IPS DF 6.9 (cell line): Measurements from ENCODE around the gene FBXL7.

ENCODE experiments used
- DNase-seq: peaks from one replicate; pipeline ENCODE4 v3.0.0-alpha.2; 2013; ENCODE audit warnings: low read depth, low spot score
- H3K27ac ChIP-seq: one replicate; pipeline ENCODE4 v1.5.1; 2013; ENCODE audit warnings: low read length, control low read depth
- H3K27me3 ChIP-seq: 2 replicates; pipeline ENCODE4 v1.6.1; 2013; ENCODE audit warnings: mild to moderate bottlenecking, low read length; ENCODE audit not compliant: control insufficient read depth, insufficient read depth
- H3K36me3 ChIP-seq: 2 replicates; pipeline ENCODE4 v1.6.1; 2013; ENCODE audit warnings: low read length; ENCODE audit not compliant: control insufficient read depth, insufficient read depth
- H3K4me1 ChIP-seq: 2 replicates; pipeline ENCODE4 v1.6.1; 2013; ENCODE audit warnings: low read length; ENCODE audit not compliant: control insufficient read depth, insufficient read depth
- H3K4me3 ChIP-seq: 2 replicates; pipeline ENCODE4 v1.5.1; 2013; ENCODE audit warnings: mild to moderate bottlenecking, low read length
- H3K9me3 ChIP-seq: 2 replicates; pipeline ENCODE4 v1.6.1; 2013; ENCODE audit warnings: low read length, inconsistent platforms; ENCODE audit not compliant: control insufficient read depth, insufficient read depth
- WGBS: extraction: QIAGEN DNeasy Blood & Tissue Kit; methylation state at CpG from one replicate; pipeline ENCODE4 v1.1.7; 2013; ENCODE audit warnings: mixed read lengths, missing lambda C conversion rate; ENCODE audit not compliant: insufficient read length, insufficient coverage; 5-methylcytosine and 5-hydroxymethylcytosine counted together

Gene FBXL7

DNA sequence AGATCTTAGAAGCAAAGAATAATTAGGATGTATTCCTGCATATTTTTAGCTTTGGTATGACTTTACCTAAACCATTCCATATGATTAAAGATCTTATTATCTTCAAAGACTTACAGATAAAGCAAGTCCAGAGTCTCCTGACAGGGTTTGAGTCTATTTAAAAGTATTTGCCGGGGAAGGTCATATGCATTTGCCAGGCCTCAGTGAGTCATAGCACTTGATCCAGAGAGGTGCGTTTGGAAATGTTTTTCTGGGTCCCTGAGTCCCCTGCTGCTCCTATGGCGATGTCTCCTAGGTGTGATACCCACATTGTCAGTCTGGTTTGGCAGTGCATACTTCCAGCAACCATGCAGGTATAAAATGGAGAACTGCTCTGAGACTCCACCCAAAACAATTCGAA, 217.0 kb downstream of the FBXL7 start:
- WGBS, result no CpG with 5 or more reads among the region's 4 CpGs
- H3K4me1 ChIP-seq, result peaks cover 1% of the 10 kb centered on the region; the same call in 1 of the 2 replicates
- H3K27ac ChIP-seq, result no peak overlapping the region
- H3K4me3 ChIP-seq, result no peak overlapping the region
- H3K27me3 ChIP-seq, result no peaks in the 10 kb centered on the region
- H3K9me3 ChIP-seq, result no peaks in the 10 kb centered on the region
- DNase-seq, result no peak
- H3K36me3 ChIP-seq, result no peaks in the 10 kb centered on the region

DNA sequence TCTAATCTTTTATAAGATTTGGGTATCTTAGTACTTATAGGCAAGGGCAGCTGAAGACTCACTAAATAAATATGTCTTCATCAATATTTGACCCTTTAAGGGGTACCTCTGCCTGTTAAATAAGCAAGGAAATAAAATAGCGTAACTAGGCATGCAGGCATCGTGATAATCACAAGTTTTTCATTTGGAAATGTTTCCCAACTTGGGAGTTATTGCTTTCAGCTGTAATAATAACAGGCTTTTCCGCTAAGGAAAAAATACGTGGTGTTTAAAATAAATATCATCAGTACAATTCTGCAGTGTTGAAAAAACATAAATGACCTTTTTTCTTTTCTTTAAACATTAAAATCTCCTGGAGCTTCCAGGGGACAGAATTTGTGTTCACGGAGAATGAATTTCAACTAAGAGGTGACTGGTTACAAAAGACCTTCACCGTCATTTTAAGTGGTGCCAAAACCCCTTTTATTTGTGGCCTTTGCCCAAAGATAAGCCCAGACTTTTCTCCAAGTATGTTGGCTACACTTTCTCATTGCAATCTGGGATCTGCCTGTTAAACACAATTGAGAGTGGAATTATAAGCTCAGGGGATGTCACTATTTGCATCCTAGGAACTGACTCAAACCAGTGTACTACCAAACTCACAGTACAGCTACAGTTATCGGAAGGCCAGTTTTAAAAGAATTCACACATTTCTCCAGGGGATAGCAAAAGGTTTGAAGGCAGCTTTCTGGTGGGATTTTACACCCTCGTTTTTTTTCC, 218.6 kb downstream of the FBXL7 start:
- Histone ChIP-seq H3K27me3 (no peaks in the 10 kb centered on the region), H3K9me3 (no peaks in the 10 kb centered on the region), H3K4me1 (peaks cover 1% of the 10 kb centered on the region; the same call in 1 of the 2 replicates), H3K27ac (no peak overlapping the region), H3K36me3 (no peaks in the 10 kb centered on the region), H3K4me3 (no peak overlapping the region)
- no peak for DNase-seq
- no CpG with 5 or more reads among the region's 8 CpGs for WGBS

DNA sequence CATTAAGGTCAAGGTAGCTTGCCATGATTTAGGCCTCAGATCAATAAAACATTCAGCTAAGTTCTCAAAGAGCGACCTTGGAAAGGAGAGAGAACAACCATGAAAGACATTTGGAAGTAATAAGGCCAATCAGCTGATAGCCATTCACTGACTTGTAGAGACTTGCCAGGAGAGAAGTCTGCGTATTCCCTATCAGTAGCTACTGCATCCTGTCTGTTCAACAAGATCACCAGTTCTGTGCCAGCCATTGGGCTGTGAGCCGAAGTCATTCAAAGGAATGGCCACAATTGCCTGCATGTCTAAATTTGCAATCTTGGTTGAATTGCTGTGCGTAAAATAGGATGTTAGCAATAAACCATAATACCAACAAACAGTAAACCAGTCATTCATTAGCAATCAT, 219.8 kb downstream of the FBXL7 start:
- H3K4me1 ChIP-seq, result peaks cover 1% of the 10 kb centered on the region; the same call in 1 of the 2 replicates

DNA sequence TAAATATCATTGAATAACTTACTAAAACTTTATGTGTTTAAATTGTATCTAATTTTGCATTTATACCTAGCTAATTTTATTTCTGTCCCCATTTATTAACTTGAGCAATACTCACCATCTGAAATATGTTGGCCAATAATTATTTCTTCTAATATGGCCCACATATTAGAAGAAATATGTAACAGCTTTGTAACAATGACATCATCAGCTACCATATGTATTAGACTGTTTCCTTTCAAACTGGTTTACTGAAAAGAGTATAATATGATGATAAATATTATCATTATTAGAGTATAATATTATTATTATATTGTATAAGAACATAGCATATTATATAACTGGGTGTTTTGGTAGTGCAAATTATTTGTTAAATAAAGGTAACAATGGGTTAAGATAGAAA, 220.5 kb downstream of the FBXL7 start:
- no peak for DNase-seq
- Histone ChIP-seq H3K36me3 (no peaks in the 10 kb centered on the region), H3K4me3 (no peak overlapping the region), H3K27me3 (no peaks in the 10 kb centered on the region), H3K27ac (no peak overlapping the region), H3K9me3 (no peaks in the 10 kb centered on the region), H3K4me1 (peaks cover 1% of the 10 kb centered on the region; the same call in 1 of the 2 replicates)

More for the DNA sequence above, 219.8 kb downstream of the FBXL7 start:
- no peaks in the 10 kb centered on the region for H3K36me3 ChIP-seq
- H3K27me3 ChIP-seq, result no peaks in the 10 kb centered on the region
- H3K9me3 ChIP-seq, result no peaks in the 10 kb centered on the region
- H3K4me3 ChIP-seq, result no peak overlapping the region
- H3K27ac ChIP-seq, result no peak overlapping the region
- WGBS, result no CpG with 5 or more reads among the region's 4 CpGs
- no peak for DNase-seq

DNA sequence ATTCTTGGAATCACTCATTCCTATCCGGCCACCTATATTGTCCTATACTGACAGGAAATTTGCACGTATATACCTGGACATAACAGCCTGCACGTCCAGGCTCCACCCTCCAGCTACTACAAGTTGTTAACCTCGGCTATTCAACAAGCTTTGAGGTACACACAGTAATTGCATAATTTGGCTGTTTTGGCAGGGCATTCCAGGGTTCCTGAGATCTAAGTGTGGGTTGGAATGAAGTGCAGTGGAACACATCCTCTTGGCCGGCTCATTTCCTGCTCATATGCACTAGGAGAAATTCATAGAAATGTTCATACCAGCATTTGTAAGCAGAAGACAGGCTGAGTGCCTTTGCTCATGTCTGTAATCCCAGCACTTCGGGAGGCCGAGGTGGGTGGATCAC, 222.3 kb downstream of the FBXL7 start:
- WGBS, result no CpG with 5 or more reads among the region's 7 CpGs
- Histone ChIP-seq H3K27me3 (no peaks in the 10 kb centered on the region), H3K4me3 (no peak overlapping the region), H3K4me1 (no peaks in the 10 kb centered on the region), H3K9me3 (no peaks in the 10 kb centered on the region), H3K27ac (no peak overlapping the region), H3K36me3 (no peaks in the 10 kb centered on the region)
- no peak for DNase-seq

DNA sequence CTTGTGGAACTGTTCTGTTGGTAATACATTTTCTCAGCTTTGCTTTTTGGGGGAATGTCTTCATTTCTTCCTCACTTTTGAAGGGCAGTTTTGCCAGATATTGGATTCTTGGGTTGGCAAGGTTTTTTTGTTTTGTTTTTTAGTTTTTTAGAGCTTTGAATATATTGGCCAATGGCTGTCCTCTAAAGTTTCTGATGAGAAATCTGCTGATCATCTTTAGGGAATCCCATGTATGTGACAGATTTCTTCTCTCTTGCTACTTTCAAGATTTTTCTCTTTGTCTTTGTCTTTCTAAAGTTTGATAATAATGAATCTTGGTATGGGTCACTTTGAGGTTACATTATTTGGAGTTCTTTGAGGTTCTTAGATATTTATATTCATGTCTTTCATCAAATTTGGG, 227.4 kb downstream of the FBXL7 start:
- Histone ChIP-seq H3K4me3 (no peak overlapping the region), H3K27ac (no peak overlapping the region), H3K9me3 (no peaks in the 10 kb centered on the region), H3K4me1 (no peaks in the 10 kb centered on the region), H3K27me3 (no peaks in the 10 kb centered on the region), H3K36me3 (no peaks in the 10 kb centered on the region)
- DNase-seq, result no peak

DNA sequence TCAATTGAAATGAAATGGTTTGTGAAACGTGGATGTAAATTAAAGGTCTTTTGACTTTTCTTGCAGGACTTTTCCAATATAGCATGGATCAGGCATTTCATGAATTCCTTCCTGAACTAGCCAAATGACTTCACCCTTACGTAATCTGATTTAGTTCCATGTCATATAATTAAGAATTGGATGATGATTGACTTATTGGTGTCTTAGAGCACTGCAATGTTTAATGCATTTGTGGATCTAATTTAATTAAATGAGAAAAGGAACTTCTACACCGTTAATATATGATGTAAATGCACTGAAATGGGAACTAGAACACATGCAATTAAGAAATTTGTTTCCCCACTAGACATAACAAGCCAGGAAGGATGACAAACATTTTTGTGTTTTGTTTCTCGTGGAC, 228.8 kb downstream of the FBXL7 start:
- no CpG with 5 or more reads among the region's 4 CpGs for WGBS
- no peak for DNase-seq
- Histone ChIP-seq H3K4me1 (no peaks in the 10 kb centered on the region), H3K36me3 (no peaks in the 10 kb centered on the region), H3K27ac (no peak overlapping the region), H3K4me3 (no peak overlapping the region), H3K9me3 (no peaks in the 10 kb centered on the region), H3K27me3 (no peaks in the 10 kb centered on the region)

DNA sequence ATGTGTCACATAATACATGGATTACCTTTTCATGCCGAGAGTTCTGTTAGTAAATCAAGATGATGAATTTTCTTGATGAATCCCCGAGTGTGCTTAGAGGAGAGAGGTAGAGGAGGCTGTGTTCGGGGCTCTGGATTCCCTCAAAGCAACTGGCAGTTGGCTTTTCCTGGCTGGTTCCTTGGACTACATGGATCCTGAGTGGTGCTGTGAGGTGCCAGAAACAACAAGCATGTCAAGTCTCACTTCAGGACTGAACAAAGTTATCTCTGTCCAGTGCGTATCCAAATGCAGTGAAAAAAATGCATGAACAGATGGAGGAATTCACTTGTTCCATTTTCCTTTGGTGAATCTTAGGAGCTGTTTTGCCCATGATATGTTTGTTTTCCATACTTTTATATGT, 231.7 kb downstream of the FBXL7 start:
- no peaks in the 10 kb centered on the region for H3K9me3 ChIP-seq
- no peak overlapping the region for H3K4me3 ChIP-seq
- no peaks in the 10 kb centered on the region for H3K27me3 ChIP-seq
- H3K36me3 ChIP-seq, result no peaks in the 10 kb centered on the region
- DNase-seq, result no peak
- WGBS, result no CpG with 5 or more reads among the region's 4 CpGs
- H3K27ac ChIP-seq, result no peak overlapping the region
- H3K4me1 ChIP-seq, result no peaks in the 10 kb centered on the region

DNA sequence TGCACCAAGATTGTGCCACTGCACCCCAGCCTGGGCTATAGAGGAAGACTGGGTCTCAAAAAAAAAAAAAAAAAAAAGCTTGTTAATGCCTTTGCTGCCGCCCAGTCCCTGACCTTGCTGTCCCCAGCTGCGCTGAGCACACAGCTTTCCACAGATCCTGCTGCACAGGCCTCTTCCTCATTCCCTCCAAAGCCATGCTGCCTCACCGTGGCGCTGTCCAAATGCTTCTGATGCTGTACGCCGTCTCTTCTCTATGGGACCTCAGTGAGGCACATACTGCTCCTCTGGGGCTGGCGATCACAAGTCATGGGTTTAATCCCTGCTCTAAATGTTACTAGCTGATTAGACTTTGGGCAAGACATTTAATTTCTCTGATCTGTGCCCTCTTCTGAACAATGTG, 234.1 kb downstream of the FBXL7 start:
- DNase-seq, result no peak
- Histone ChIP-seq H3K27me3 (no peaks in the 10 kb centered on the region), H3K36me3 (no peaks in the 10 kb centered on the region), H3K9me3 (no peaks in the 10 kb centered on the region), H3K4me3 (no peak overlapping the region), H3K4me1 (no peaks in the 10 kb centered on the region), H3K27ac (no peak overlapping the region)
- no CpG with 5 or more reads among the region's 7 CpGs for WGBS

DNA sequence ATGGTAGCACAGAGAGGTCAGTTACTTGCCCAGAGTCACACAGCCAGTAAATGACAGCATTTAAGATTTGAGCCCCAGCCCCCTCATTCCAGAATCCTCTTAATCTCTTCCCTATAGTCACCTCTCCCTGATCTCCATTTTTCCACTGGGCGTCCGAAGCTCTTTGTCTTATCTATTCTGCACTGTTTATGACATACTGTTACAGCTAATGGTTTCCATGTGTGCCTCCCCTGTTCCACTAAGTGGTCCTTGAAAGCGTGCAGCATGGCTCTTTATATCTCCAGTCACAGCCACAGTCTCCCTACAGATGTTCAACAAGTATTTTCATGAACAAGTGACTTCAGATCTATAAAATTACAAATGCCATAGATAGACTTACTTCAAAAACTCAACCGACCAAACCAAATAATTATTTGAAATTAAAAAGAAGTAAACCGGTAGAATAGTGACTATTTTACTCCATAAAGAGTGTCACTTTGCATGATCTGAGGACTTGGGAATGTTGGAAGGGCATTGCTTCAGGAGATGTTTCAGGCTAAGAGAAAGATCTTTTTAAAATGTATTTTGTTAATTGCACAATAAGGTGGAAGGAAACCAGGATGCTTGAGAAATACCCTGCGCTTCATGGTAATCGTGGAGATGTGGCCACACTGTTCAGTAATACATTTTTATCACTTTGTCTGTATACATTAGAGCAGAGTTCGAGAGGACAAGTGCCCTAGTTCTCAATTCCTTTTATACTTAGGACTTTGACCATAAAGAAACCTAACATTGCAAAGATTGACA, 237.2 kb downstream of the FBXL7 start:
- Histone ChIP-seq H3K36me3 (no peaks in the 10 kb centered on the region), H3K27ac (no peak overlapping the region), H3K27me3 (no peaks in the 10 kb centered on the region), H3K4me1 (no peaks in the 10 kb centered on the region), H3K9me3 (no peaks in the 10 kb centered on the region), H3K4me3 (no peak overlapping the region)
- no peak for DNase-seq
- no CpG with 5 or more reads among the region's 8 CpGs for WGBS
